ENCODE measurements around the gene CUL9.

GRCh38 chr6:43269273-43270007 lies 87.4 kb downstream of the CUL9 start:
- TF ChIP-seq, protein P1, sequence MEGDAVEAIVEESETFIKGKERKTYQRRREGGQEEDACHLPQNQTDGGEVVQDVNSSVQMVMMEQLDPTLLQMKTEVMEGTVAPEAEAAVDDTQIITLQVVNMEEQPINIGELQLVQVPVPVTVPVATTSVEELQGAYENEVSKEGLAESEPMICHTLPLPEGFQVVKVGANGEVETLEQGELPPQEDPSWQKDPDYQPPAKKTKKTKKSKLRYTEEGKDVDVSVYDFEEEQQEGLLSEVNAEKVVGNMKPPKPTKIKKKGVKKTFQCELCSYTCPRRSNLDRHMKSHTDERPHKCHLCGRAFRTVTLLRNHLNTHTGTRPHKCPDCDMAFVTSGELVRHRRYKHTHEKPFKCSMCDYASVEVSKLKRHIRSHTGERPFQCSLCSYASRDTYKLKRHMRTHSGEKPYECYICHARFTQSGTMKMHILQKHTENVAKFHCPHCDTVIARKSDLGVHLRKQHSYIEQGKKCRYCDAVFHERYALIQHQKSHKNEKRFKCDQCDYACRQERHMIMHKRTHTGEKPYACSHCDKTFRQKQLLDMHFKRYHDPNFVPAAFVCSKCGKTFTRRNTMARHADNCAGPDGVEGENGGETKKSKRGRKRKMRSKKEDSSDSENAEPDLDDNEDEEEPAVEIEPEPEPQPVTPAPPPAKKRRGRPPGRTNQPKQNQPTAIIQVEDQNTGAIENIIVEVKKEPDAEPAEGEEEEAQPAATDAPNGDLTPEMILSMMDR (IDR thresholded peaks at IDR 0.05; ENCODE audit: low read depth, low read length, missing input control): no peak
- TF ChIP-seq ZBTB33 (IDR thresholded peaks at IDR 0.05): no peak
- peak; percentile 48 for TF ChIP-seq YY1 (IDR thresholded peaks at IDR 0.05)
- TF ChIP-seq, protein P2, sequence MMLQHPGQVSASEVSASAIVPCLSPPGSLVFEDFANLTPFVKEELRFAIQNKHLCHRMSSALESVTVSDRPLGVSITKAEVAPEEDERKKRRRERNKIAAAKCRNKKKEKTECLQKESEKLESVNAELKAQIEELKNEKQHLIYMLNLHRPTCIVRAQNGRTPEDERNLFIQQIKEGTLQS (IDR thresholded peaks at IDR 0.05): no peak
- TF ChIP-seq, protein P3, sequence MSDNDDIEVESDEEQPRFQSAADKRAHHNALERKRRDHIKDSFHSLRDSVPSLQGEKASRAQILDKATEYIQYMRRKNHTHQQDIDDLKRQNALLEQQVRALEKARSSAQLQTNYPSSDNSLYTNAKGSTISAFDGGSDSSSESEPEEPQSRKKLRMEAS (IDR thresholded peaks at IDR 0.05): no peak
- TF ChIP-seq NR2F2 (IDR thresholded peaks at IDR 0.05): no peak
- peak in 1 of 2 donors; percentile 11 for TF ChIP-seq JUND (IDR thresholded peaks at IDR 0.05)
